ENCODE results near the gene HDAC9.

The HDAC9 gene

DNA sequence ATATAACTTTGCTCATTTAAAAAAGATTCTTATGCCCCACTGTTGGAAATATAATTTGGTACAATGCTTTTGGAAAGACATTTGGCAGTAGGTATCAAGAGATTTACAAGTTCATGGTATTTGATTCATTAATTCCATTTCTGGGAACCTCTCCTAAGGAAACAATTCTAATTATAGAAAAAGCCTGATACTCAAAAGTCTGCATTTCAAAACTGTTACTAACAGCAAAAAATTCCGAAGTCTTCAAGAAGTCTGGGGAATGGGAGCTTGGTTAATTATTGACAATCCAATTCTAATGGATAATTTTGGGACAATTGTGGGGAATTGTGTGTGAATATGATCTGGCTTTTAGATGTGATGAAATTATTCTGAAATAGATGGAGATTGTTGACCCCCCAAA lies 59.6 kb downstream of the HDAC9 start:
- intact Hi-C loops (cut with DNase I; ENCODE audit: low total_unique reads): no loop called here
- no peaks in the 10 kb centered on the region for H3K9me3 ChIP-seq
- peak overlapping the region; percentile 55 to 56 for H3K27ac ChIP-seq
- no peak overlapping the region for H3K4me3 ChIP-seq
- peaks cover 0 to 86% (median 28%) of the 10 kb centered on the region in 4 donors for H3K4me1 ChIP-seq
- TF ChIP-seq, protein P1, sequence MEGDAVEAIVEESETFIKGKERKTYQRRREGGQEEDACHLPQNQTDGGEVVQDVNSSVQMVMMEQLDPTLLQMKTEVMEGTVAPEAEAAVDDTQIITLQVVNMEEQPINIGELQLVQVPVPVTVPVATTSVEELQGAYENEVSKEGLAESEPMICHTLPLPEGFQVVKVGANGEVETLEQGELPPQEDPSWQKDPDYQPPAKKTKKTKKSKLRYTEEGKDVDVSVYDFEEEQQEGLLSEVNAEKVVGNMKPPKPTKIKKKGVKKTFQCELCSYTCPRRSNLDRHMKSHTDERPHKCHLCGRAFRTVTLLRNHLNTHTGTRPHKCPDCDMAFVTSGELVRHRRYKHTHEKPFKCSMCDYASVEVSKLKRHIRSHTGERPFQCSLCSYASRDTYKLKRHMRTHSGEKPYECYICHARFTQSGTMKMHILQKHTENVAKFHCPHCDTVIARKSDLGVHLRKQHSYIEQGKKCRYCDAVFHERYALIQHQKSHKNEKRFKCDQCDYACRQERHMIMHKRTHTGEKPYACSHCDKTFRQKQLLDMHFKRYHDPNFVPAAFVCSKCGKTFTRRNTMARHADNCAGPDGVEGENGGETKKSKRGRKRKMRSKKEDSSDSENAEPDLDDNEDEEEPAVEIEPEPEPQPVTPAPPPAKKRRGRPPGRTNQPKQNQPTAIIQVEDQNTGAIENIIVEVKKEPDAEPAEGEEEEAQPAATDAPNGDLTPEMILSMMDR (IDR thresholded peaks at IDR 0.05): no peak
- no peaks in the 10 kb centered on the region for H3K27me3 ChIP-seq
- no peaks in the 10 kb centered on the region for H3K36me3 ChIP-seq
- DNase-seq: no peak

DNA sequence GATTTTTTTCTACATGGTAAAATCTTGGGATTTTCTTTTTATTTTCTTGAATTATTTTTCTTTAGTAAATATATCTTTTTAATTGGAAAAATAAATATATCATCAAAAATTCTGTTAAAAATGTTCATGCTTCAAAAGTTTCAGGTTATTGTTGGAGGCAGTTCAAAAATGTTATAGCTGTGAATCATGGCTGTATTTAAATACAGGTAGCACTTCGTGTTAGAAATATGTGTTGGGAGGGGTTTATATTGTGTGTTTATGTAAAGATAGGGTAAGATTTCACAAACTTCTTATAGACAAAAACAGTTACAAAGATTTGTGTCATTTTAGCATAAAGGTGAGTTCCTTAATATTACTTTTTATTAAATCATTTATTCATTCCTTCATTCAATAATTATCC lies 60.4 kb downstream of the HDAC9 start:
- intact Hi-C loops (cut with DNase I; ENCODE audit: low total_unique reads): no loop called here
- TF ChIP-seq, protein P1 (IDR thresholded peaks at IDR 0.05): no peak
- H3K4me1 ChIP-seq: peaks cover 0 to 85% (median 28%) of the 10 kb centered on the region in 4 donors
- peak overlapping the region in 1 of 2 donors; percentile 56 for H3K27ac ChIP-seq
- H3K4me3 ChIP-seq: no peak overlapping the region
- no peak for DNase-seq
- no peaks in the 10 kb centered on the region for H3K27me3 ChIP-seq
- no peaks in the 10 kb centered on the region for H3K36me3 ChIP-seq
- H3K9me3 ChIP-seq: no peaks in the 10 kb centered on the region

DNA sequence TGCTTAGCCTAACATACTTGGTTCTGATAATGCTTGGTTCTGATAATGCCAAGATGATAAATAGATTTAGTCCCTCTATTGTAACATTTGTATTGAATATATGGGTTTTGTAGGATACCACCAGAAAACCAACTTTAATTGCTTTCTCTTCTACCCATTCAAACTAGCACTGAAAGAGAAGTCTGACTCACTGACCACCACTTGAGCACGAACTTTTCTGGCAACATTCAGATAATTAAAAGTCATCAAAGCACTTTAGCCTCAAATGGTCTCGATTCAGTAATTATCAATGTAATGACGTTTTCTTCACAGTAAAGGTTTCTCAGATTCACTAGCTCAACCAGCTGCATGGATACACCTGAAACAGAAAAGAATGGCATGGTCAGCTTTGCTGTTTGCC lies 63.0 kb downstream of the HDAC9 start:
- peak overlapping the region; percentile 8 to 42 for H3K27ac ChIP-seq
- DNase-seq: no peak
- no peaks in the 10 kb centered on the region for H3K9me3 ChIP-seq
- peaks cover 0 to 61% (median 17%) of the 10 kb centered on the region in 4 donors for H3K4me1 ChIP-seq
- no peaks in the 10 kb centered on the region for H3K27me3 ChIP-seq
- TF ChIP-seq, protein P1 (IDR thresholded peaks at IDR 0.05): no peak
- no peak overlapping the region for H3K4me3 ChIP-seq
- intact Hi-C loops (cut with DNase I; ENCODE audit: low total_unique reads): no loop called here
- H3K36me3 ChIP-seq: no peaks in the 10 kb centered on the region

DNA sequence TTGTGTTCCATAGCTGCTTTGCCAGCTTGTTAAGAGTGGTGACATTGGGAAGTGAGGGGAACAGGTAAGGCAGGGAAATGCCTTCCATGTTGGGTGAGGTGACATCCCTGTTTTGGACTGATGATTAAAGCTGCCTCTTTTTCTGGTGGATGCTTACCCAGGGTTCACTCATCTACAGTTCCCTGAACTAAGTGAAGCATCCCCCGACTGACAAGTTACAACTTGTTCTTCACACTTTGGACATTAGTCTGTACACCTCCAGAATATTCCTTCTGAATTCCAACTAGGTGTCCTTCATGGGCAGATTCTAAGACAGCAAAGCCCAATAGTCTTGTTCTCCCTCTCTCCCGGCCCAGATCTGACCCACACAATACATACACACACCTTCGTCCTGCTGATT lies 63.4 kb downstream of the HDAC9 start:
- Histone ChIP-seq H3K4me1 (peaks cover 0 to 57% (median 17%) of the 10 kb centered on the region in 4 donors), H3K27ac (peak overlapping the region; percentile 8 to 42), H3K36me3 (no peaks in the 10 kb centered on the region), H3K4me3 (no peak overlapping the region), H3K9me3 (no peaks in the 10 kb centered on the region), H3K27me3 (no peaks in the 10 kb centered on the region)
- TF ChIP-seq, protein P1 (IDR thresholded peaks at IDR 0.05): no peak
- intact Hi-C loops (cut with DNase I; ENCODE audit: low total_unique reads): no loop called here
- DNase-seq: no peak

DNA sequence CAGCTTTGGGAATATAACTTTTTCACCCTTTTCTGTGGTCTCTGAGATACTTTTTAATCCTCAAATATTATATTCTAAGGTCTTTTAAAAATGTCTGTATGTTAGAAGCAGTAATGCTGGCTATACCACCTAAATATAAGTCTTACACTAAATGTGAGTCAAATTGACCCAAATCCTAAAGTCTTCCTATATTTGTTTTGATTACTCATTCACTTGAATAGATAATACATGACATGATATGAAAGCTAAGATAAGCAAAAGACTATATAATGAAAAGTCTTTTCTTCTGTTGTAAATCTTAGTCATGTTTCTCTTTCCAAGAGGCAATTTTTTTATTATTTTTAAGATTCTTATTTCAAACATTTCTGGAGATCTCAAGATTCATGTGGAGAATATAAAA lies 64.2 kb downstream of the HDAC9 start:
- intact Hi-C loops (cut with DNase I; ENCODE audit: low total_unique reads): no loop called here
- peak overlapping the region in 1 of 2 donors; percentile 42 for H3K27ac ChIP-seq
- peaks cover 0 to 53% (median 14%) of the 10 kb centered on the region in 4 donors for H3K4me1 ChIP-seq
- DNase-seq: no peak
- no peaks in the 10 kb centered on the region for H3K9me3 ChIP-seq
- no peaks in the 10 kb centered on the region for H3K27me3 ChIP-seq
- TF ChIP-seq, protein P1 (IDR thresholded peaks at IDR 0.05): no peak
- H3K4me3 ChIP-seq: no peak overlapping the region
- H3K36me3 ChIP-seq: no peaks in the 10 kb centered on the region

DNA sequence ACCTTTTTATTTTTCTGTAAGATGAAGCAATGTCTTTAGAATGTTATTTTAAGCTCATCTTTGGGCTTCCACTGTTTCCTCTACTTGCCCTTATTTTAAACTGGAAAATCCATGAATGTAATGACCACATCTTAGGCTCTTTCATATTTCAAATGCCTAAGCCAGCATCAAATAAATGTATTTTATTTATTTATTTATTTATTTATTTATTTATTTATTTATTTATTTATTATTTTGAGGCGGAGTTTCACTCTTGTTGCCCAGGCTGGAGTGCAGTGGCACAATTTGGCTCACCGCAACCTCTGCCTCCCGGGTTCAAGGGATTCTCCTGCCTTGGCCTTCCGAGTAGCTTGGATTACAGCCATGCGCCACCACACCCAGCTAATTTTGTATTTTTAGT lies 69.2 kb downstream of the HDAC9 start:
- intact Hi-C loops (cut with DNase I; ENCODE audit: low total_unique reads): no loop called here

More for the DNA sequence above, 69.2 kb downstream of the HDAC9 start:
- Histone ChIP-seq H3K4me3 (no peak overlapping the region), H3K27ac (no peak overlapping the region), H3K36me3 (no peaks in the 10 kb centered on the region), H3K27me3 (no peaks in the 10 kb centered on the region), H3K4me1 (peaks cover 0 to 26% (median 0%) of the 10 kb centered on the region in 4 donors), H3K9me3 (no peaks in the 10 kb centered on the region)
- no peak for DNase-seq
- TF ChIP-seq, protein P1 (IDR thresholded peaks at IDR 0.05): no peak
